SK-N-MC (cell line): ENCODE measurements around the gene ANKRD66.

Experiments used
- DNase-seq: peaks from one replicate; pipeline ENCODE4 v3.0.0-alpha.2; 2011; ENCODE audit warnings: low read depth, low spot score
- H3K27ac ChIP-seq: fragments of 200-600 bp; sonication (generic); 2 replicates; pipeline ENCODE4 v1.5.1; 2016; ENCODE audit warnings: mixed run types
- H3K36me3 ChIP-seq: fragments of 200-600 bp; sonication (generic); 2 replicates; pipeline ENCODE4 v1.6.1; 2017; ENCODE audit warnings: antibody characterized with exemption, low read length, mixed read lengths; ENCODE audit not compliant: insufficient read depth
- H3K4me3 ChIP-seq: fragments of 200-600 bp; sonication (generic); 2 replicates; pipeline ENCODE4 v1.5.1; 2016
- H3K9ac ChIP-seq: fragments of 200-600 bp; sonication (generic); 2 replicates; pipeline ENCODE4 v1.8.0; 2017; ENCODE audit warnings: mixed run types, mixed read lengths; ENCODE audit not compliant: insufficient read length
- H3K9me3 ChIP-seq: fragments of 200-600 bp; sonication (generic); 2 replicates; pipeline ENCODE4 v1.6.1; 2017; ENCODE audit warnings: low read depth, mild to moderate bottlenecking, antibody characterized with exemption, low read length, moderate library complexity, mixed read lengths
- EZH2 ChIP-seq: fragments of 200-600 bp; sonication (generic); IDR thresholded peaks from one replicate; pipeline ENCODE4 v1.6.1; 2017; ENCODE audit warnings: antibody characterized with exemption
- FOXP2 ChIP-seq: optimal IDR thresholded peaks from 2 replicates; pipeline ENCODE3; 2011; ENCODE audit warnings: mild to moderate bottlenecking, moderate library complexity; ENCODE audit not compliant: insufficient read depth; ENCODE audit errors: extremely low read length, control extremely low read depth
- POLR2AphosphoS5 ChIP-seq: IDR thresholded peaks from 2 replicates; pipeline ENCODE4 v1.6.1; 2012; ENCODE audit warnings: mild to moderate bottlenecking, low read depth, low read length, borderline replicate concordance

The ANKRD66 gene

GRCh38 chr6:46746696-46747095 is at the start of gene ANKRD66:
Gene ANKRD66 (plus strand): TSS chr6:46746933. CDS start chr6:46751949, 5,016 bp downstream.
- Histone ChIP-seq H3K36me3 (no peaks in the 10 kb centered on the region), H3K9ac (no peak within 1 kb of the TSS), H3K4me3 (no peak within 1 kb of the TSS), H3K27ac (no peak within 1 kb of the TSS), H3K9me3 (no peaks in the 10 kb centered on the region)
- no peak for DNase-seq
- no peak for TF ChIP-seq FOXP2
- no peak for TF ChIP-seq EZH2
- TF ChIP-seq POLR2AphosphoS5: no peak

DNA sequence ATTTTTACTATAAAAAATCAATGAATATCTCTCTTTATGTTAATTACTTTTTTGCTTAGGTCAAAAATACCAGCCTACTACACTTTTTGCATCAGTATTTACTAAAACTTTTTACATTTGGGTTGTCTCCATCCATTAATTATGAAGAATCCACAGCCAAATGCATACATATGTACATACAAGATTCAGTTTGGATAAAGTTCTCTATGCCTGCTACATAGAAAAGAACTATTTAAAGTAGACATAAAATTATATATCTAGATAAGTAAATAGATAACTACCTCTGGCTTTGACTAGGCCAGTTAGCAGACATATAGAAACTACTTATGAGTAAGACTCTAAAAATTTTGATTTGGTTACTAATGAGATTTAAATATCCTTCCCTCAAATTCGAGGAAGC is 46.8 kb upstream of the ANKRD66 start:
- TF ChIP-seq EZH2: no peak
- TF ChIP-seq POLR2AphosphoS5: no peak
- no peak for TF ChIP-seq FOXP2
- Histone ChIP-seq H3K27ac (no peak overlapping the region), H3K4me3 (no peak overlapping the region), H3K9me3 (no peaks in the 10 kb centered on the region), H3K36me3 (no peaks in the 10 kb centered on the region), H3K9ac (no peak overlapping the region)
- DNase-seq: no peak

GRCh38 chr6:46704562-46704961 is 42.2 kb upstream of the ANKRD66 start:
- Histone ChIP-seq H3K27ac (no peak overlapping the region), H3K9ac (no peak overlapping the region)
- DNase-seq: no peak

GRCh38 chr6:46706464-46706863 is 40.3 kb upstream of the ANKRD66 start:
- H3K36me3 ChIP-seq: no peaks in the 10 kb centered on the region
- H3K4me3 ChIP-seq: no peak overlapping the region
- no peak for DNase-seq
- no peaks in the 10 kb centered on the region for H3K9me3 ChIP-seq
- no peak overlapping the region for H3K27ac ChIP-seq
- no peak overlapping the region for H3K9ac ChIP-seq
- TF ChIP-seq POLR2AphosphoS5 (no peak), FOXP2 (no peak), EZH2 (no peak)

More at GRCh38 chr6:46704562-46704961, 42.2 kb upstream of the ANKRD66 start:
- no peak for TF ChIP-seq FOXP2
- TF ChIP-seq EZH2: no peak
- TF ChIP-seq POLR2AphosphoS5: no peak
- Histone ChIP-seq H3K9me3 (no peaks in the 10 kb centered on the region), H3K36me3 (no peaks in the 10 kb centered on the region), H3K4me3 (no peak overlapping the region)

- Histone ChIP-seq H3K36me3 (no peaks in the 10 kb centered on the region), H3K9ac (no peak overlapping the region)
- no peak for DNase-seq
Measured at GRCh38 chr6:46711491-46711890, 35.2 kb upstream of the ANKRD66 start.

GRCh38 chr6:46715141-46715540 is 31.6 kb upstream of the ANKRD66 start:
- no peak overlapping the region for H3K9ac ChIP-seq
- no peak for DNase-seq
- TF ChIP-seq FOXP2: no peak
- no peak for TF ChIP-seq POLR2AphosphoS5
- TF ChIP-seq EZH2: no peak
- no peaks in the 10 kb centered on the region for H3K9me3 ChIP-seq
- no peak overlapping the region for H3K4me3 ChIP-seq
- H3K27ac ChIP-seq: no peak overlapping the region
- no peaks in the 10 kb centered on the region for H3K36me3 ChIP-seq

More at GRCh38 chr6:46711491-46711890, 35.2 kb upstream of the ANKRD66 start:
- Histone ChIP-seq H3K9me3 (no peaks in the 10 kb centered on the region), H3K4me3 (no peak overlapping the region), H3K27ac (no peak overlapping the region)
- TF ChIP-seq POLR2AphosphoS5 (no peak), EZH2 (no peak), FOXP2 (no peak)

DNA sequence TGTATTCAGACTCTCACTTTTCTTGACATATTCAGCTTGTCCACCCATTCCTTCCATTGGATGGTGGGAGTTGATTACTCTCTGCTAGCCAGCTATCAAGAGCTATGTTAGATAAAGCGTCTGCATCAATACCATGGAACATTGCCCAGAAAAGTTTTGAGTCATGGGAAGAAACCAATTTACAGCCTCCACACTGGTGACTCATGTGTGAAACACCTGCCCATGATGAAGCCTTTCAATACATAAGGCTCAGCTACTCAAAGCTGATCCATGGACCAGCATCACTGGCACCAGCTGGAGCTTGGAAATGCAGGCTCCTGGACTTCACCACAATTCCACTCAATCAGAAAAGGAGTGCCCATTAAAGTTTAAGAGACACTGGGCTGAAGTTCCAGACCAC is 27.6 kb upstream of the ANKRD66 start:
- TF ChIP-seq FOXP2 (no peak), POLR2AphosphoS5 (no peak), EZH2 (no peak)
- DNase-seq: no peak
- Histone ChIP-seq H3K27ac (no peak overlapping the region), H3K9ac (no peak overlapping the region), H3K4me3 (no peak overlapping the region), H3K9me3 (no peaks in the 10 kb centered on the region), H3K36me3 (no peaks in the 10 kb centered on the region)

DNA sequence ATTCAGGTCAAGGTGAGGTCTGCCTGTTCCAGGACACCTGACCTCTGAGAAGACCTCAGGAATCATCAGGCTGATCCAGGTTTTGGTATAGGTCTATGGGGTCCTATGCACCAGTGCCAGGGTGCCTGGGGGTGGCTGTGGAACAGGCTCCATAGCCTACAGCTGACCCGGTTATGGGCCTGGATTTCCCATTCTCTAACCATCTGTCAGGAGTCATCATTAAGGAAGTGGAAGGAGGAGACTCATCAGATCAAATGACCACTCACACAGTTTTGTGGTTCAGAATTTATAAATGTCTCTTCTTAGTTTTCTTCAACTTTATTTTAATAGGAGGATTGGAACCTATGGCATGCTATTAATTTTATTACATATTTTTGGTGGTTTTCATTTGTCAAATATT is 26.3 kb upstream of the ANKRD66 start:
- no peak for TF ChIP-seq FOXP2
- no peak for TF ChIP-seq EZH2
- TF ChIP-seq POLR2AphosphoS5: no peak
- Histone ChIP-seq H3K27ac (no peak overlapping the region), H3K4me3 (no peak overlapping the region), H3K36me3 (no peaks in the 10 kb centered on the region), H3K9ac (no peak overlapping the region), H3K9me3 (no peaks in the 10 kb centered on the region)
- no peak for DNase-seq

DNA sequence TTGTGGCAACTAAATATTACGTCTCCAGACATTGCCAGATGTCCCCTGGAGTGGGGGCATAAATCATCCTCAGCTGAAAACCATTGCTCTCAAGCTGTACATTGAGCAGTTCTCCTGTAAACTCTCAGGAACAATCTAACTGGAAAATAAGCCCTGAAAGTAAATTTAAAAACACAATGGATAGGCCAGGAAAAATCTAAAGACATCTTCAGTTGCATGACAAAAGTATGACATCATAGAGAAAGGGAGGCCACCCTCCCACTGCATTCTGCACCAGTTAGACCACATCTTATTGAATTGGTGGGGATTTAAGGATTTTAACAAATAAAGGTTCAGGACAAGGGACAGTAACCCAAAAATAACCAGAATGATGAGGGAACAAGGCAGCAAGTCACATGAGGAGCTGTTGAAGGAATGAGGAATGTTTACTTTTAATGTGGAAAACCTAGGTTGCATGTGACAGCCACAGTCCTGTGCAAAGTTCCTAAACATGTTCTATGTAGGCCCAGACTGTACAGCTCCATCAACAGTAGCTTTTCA is 16.9 kb upstream of the ANKRD66 start:
- no peak overlapping the region for H3K27ac ChIP-seq
- H3K36me3 ChIP-seq: no peaks in the 10 kb centered on the region
- H3K9me3 ChIP-seq: no peaks in the 10 kb centered on the region
- no peak for DNase-seq
- TF ChIP-seq FOXP2 (no peak), EZH2 (no peak), POLR2AphosphoS5 (no peak)
- no peak overlapping the region for H3K9ac ChIP-seq
- H3K4me3 ChIP-seq: no peak overlapping the region
